ENCODE measurements around the gene L2HGDH.
A peak's percentile ranks its signal among the peaks of the same experiment; 100 is the strongest.

The L2HGDH gene

GRCh38 chr14:50340963-50341362, 28.9 kb upstream of the L2HGDH start:
- DNase-seq (ENCODE audit: low read depth, low spot score), result no peak
- H3K4me3 ChIP-seq (ENCODE audit: low read depth, low read length), result no peak overlapping the region
- TF ChIP-seq CTCF (IDR thresholded peaks at IDR 0.05; ENCODE audit: low read depth, low read length), result peak; percentile 13
- in situ Hi-C loops (cut with HindIII; ENCODE audit: low sequenced_read_pairs), result no loop called here

- in situ Hi-C loops (cut with HindIII; ENCODE audit: low sequenced_read_pairs), result no loop called here
- no peak for TF ChIP-seq CTCF (IDR thresholded peaks at IDR 0.05; ENCODE audit: low read depth, low read length)
- DNase-seq (ENCODE audit: low read depth, low spot score), result no peak
- no peak overlapping the region for H3K4me3 ChIP-seq (ENCODE audit: low read depth, low read length)
These were observed 28.0 kb upstream of the L2HGDH start for GRCh38 chr14:50340045-50340444.

- in situ Hi-C loops (cut with HindIII; ENCODE audit: low sequenced_read_pairs), result no loop called here
- TF ChIP-seq CTCF (IDR thresholded peaks at IDR 0.05; ENCODE audit: low read depth, low read length), result no peak
- H3K4me3 ChIP-seq (ENCODE audit: low read depth, low read length), result no peak overlapping the region
- DNase-seq (ENCODE audit: low read depth, low spot score), result no peak
These were observed 27.3 kb upstream of the L2HGDH start for GRCh38 chr14:50339178-50339804.

GRCh38 chr14:50338587-50338986, 26.6 kb upstream of the L2HGDH start:
- TF ChIP-seq CTCF (IDR thresholded peaks at IDR 0.05; ENCODE audit: low read depth, low read length), result no peak
- no peak overlapping the region for H3K4me3 ChIP-seq (ENCODE audit: low read depth, low read length)
- in situ Hi-C loops (cut with HindIII; ENCODE audit: low sequenced_read_pairs), result no loop called here
- no peak for DNase-seq (ENCODE audit: low read depth, low spot score)

GRCh38 chr14:50335989-50336824, 24.2 kb upstream of the L2HGDH start:
- no peak overlapping the region for H3K4me3 ChIP-seq (ENCODE audit: low read depth, low read length)
- peak; percentile 33 for DNase-seq (ENCODE audit: low read depth, low spot score)
- no peak for TF ChIP-seq CTCF (IDR thresholded peaks at IDR 0.05; ENCODE audit: low read depth, low read length)
- in situ Hi-C loops (cut with HindIII; ENCODE audit: low sequenced_read_pairs), result no loop called here

GRCh38 chr14:50335389-50335788, 23.4 kb upstream of the L2HGDH start:
- peak; percentile 83 for DNase-seq (ENCODE audit: low read depth, low spot score)
- in situ Hi-C loops (cut with HindIII; ENCODE audit: low sequenced_read_pairs), result no loop called here
- no peak overlapping the region for H3K4me3 ChIP-seq (ENCODE audit: low read depth, low read length)
- no peak for TF ChIP-seq CTCF (IDR thresholded peaks at IDR 0.05; ENCODE audit: low read depth, low read length)
